T-cell (primary cell): ENCODE data around the gene DNAI2. TPM values are rescaled to one million over a fixed set of nuclear protein-coding genes. Genes with fewer than 3 reads are reported as not detected.
A peak's percentile ranks its signal among the peaks of the same experiment; 100 is the strongest.

Experiments used
- ATAC-seq, 4 experiments: fragments of 200-7000 bp in 3 of 4; fragments of 150-1000 bp in 1 of 4; cut with Tn5 transposase; replicated peaks in 1 of 4; 1 replicate in 3 of 4; 2 replicates in 1 of 4; pipeline ENCODE4 v1.10.0; 2021; ENCODE audit warnings: moderate library complexity in 3 of 4, mild to moderate bottlenecking in 2 of 4, moderate number of reproducible peaks in 1 of 4
- CTCF ChIA-PET, 2 donors: fragments of 300-600 bp; sonication (Branson Sonifier 250); formaldehyde crosslinking; loops; one replicate each; lab custom pipeline; 2022; ENCODE audit warnings: antibody characterized with exemption in 2 of 2; lab: Charles Lee
- POLR2A ChIA-PET, 2 donors: fragments of 300-600 bp; sonication (Branson Sonifier 250); formaldehyde crosslinking; loops; one replicate each; lab custom pipeline; 2022; ENCODE audit warnings: antibody characterized with exemption in 2 of 2; lab: Charles Lee
- DNase-seq, 35 experiments: peaks; one replicate each; pipeline versions ENCODE4 v3.0.0 to v3.0.0-alpha.2; 2013 to 2023
- H3K27ac ChIP-seq: one replicate; pipeline ENCODE4 v1.5.1; 2013; ENCODE audit warnings: low read length
- H3K27me3 ChIP-seq, 2 experiments: replicated peaks in 1 of 2; 1 replicate in 1 of 2; 2 replicates in 1 of 2; pipeline versions ENCODE4 v1.6.1 to v1.7.0; 2013; ENCODE audit warnings: low read length in 1 of 2, mixed read lengths in 1 of 2; ENCODE audit not compliant: control insufficient read depth in 2 of 2, insufficient read depth in 2 of 2; ENCODE audit errors: extremely low read depth in 1 of 2
- H3K36me3 ChIP-seq, 2 donors: 1 replicate in 1 of 2; 2 replicates in 1 of 2; pipeline versions ENCODE4 v1.6.1 to v1.7.0; 2013; ENCODE audit warnings: low read length in 1 of 2; ENCODE audit not compliant: control insufficient read depth in 2 of 2, insufficient read depth in 1 of 2; ENCODE audit errors: extremely low read depth in 1 of 2
- H3K4me1 ChIP-seq, 2 experiments: 1 replicate in 1 of 2; 2 replicates in 1 of 2; pipeline versions ENCODE4 v1.6.1 to v1.7.0; 2013; ENCODE audit warnings: low read length in 2 of 2, mixed read lengths in 1 of 2; ENCODE audit not compliant: insufficient read depth in 2 of 2, control insufficient read depth in 1 of 2; ENCODE audit errors: extremely low read depth in 1 of 2
- H3K4me3 ChIP-seq, 2 donors: 1 replicate in 1 of 2; 2 replicates in 1 of 2; pipeline versions ENCODE4 v1.5.1 to v1.7.0; 2013; ENCODE audit warnings: mild to moderate bottlenecking in 2 of 2, low read length in 1 of 2, moderate library complexity in 1 of 2; ENCODE audit not compliant: control insufficient read depth in 1 of 2; ENCODE audit errors: extremely low read depth in 1 of 2
- H3K9me3 ChIP-seq: 2 replicates; pipeline ENCODE4 v1.7.0; 2013
- H3K27ac Mint-ChIP-seq, 2 donors: one replicate each; pipeline ENCODE4 v1.8.0; 2020 to 2021; ENCODE audit warnings: mild to moderate bottlenecking in 2 of 2, mixed read lengths in 2 of 2
- H3K27me3 Mint-ChIP-seq, 2 donors: one replicate each; pipeline ENCODE4 v1.8.0; 2021 to 2022; ENCODE audit warnings: mixed read lengths in 2 of 2
- H3K36me3 Mint-ChIP-seq: one replicate; pipeline ENCODE4 v1.8.0; 2021; ENCODE audit warnings: mixed read lengths
- H3K4me1 Mint-ChIP-seq, 3 donors: one replicate each; pipeline ENCODE4 v1.8.0; 2020 to 2022; ENCODE audit warnings: mixed read lengths in 3 of 3, mild to moderate bottlenecking in 1 of 3
- H3K4me3 Mint-ChIP-seq, 3 donors: one replicate each; pipeline ENCODE4 v1.8.0; 2020 to 2022; ENCODE audit warnings: mild to moderate bottlenecking in 3 of 3, mixed read lengths in 3 of 3, moderate library complexity in 3 of 3
- H3K9me3 Mint-ChIP-seq, 3 donors: one replicate each; pipeline ENCODE4 v1.8.0; 2020 to 2022; ENCODE audit warnings: mixed read lengths in 3 of 3
- WGBS: methylation state at CpG from one replicate; pipeline ENCODE4 v1.1.5; 2013; ENCODE audit warnings: missing lambda C conversion rate; ENCODE audit not compliant: insufficient coverage; 5-methylcytosine and 5-hydroxymethylcytosine counted together
- total RNA-seq, 35 experiments: library from RNA in 6 of 35; stranded (reverse) in 6 of 35; fragments of 120-200 nt in 1 of 35; gene quantifications; one replicate each; pipeline versions ENCODE4 v1.2.1 to v1.2.4 and lab custom pipeline; 2013 to 2026

Gene DNAI2
- total RNA-seq, 5 donors from 2014 or later (not counting 1 experiment from before 2014, with no cell fraction given) = 0.80 to 5.3 (median 1.7) TPM

GRCh38 chr17:74345433-74346241 lies 71.6 kb downstream of the DNAI2 start:
- no peaks in the 10 kb centered on the region for H3K36me3 ChIP-seq
- H3K4me3 ChIP-seq = no peak overlapping the region
- H3K4me1 ChIP-seq = no peaks in the 10 kb centered on the region
- CTCF ChIA-PET = interaction anchor here in 1 of 2 donors (1.0 kb wide), 1 partner anchor 17 kb away, joined by 3 read pairs; no protein-coding TSS in a partner anchor
- POLR2A ChIA-PET = no interaction called here
- Mint-ChIP-seq H3K27me3 (peaks cover 10 to 16% of the 10 kb centered on the region in 2 donors), H3K4me1 (no peaks in the 10 kb centered on the region), H3K9me3 (no peaks in the 10 kb centered on the region), H3K36me3 (no peaks in the 10 kb centered on the region), H3K4me3 (no peak overlapping the region), H3K27ac (no peak overlapping the region)
- peaks cover 0 to 51% of the 10 kb centered on the region in 2 experiments for H3K27me3 ChIP-seq
- no peak for DNase-seq
- no peak overlapping the region for H3K27ac ChIP-seq
- ATAC-seq = no peak
- H3K9me3 ChIP-seq = no peaks in the 10 kb centered on the region
- WGBS = 83% methylated on average over 5 of the region's 13 CpGs

GRCh38 chr17:74347646-74348045 lies 73.6 kb downstream of the DNAI2 start:
- H3K36me3 Mint-ChIP-seq = no peaks in the 10 kb centered on the region
- Histone ChIP-seq H3K27me3 (peaks cover 0 to 64% of the 10 kb centered on the region in 2 experiments), H3K4me3 (no peak overlapping the region), H3K9me3 (no peaks in the 10 kb centered on the region), H3K27ac (no peak overlapping the region), H3K4me1 (peaks cover 0 to 5% of the 10 kb centered on the region in 2 experiments), H3K36me3 (no peaks in the 10 kb centered on the region)
- no peak for DNase-seq
- ChIA-PET POLR2A (no interaction called here), CTCF (no interaction called here)
- peaks cover 0 to 2% (median 0%) of the 10 kb centered on the region in 3 donors for H3K4me1 Mint-ChIP-seq
- ATAC-seq = no peak
- 87% methylated on average over 14 of the region's 14 CpGs for WGBS
- H3K27me3 Mint-ChIP-seq = peaks cover 11 to 24% of the 10 kb centered on the region in 2 donors
- no peak overlapping the region for H3K4me3 Mint-ChIP-seq
- no peak overlapping the region for H3K27ac Mint-ChIP-seq
- no peaks in the 10 kb centered on the region for H3K9me3 Mint-ChIP-seq

GRCh38 chr17:74349120-74349519 lies 75.1 kb downstream of the DNAI2 start:
- H3K9me3 Mint-ChIP-seq = no peaks in the 10 kb centered on the region

GRCh38 chr17:74350486-74350885 lies 76.5 kb downstream of the DNAI2 start:
- Histone ChIP-seq H3K9me3 (no peaks in the 10 kb centered on the region), H3K27me3 (peaks cover 0 to 71% of the 10 kb centered on the region in 2 experiments), H3K27ac (no peak overlapping the region), H3K36me3 (no peaks in the 10 kb centered on the region), H3K4me1 (peaks cover 0 to 15% of the 10 kb centered on the region in 2 experiments), H3K4me3 (no peak overlapping the region)
- ChIA-PET POLR2A (no interaction called here), CTCF (interaction anchor here (0.6 to 1.2 kb wide), 3 partner anchors 17 to 975 kb away, joined by 3 to 5 read pairs (median 4); partner anchors contain the start of gene GPR142 (in 1 of the 2))
- Mint-ChIP-seq H3K36me3 (no peaks in the 10 kb centered on the region), H3K9me3 (no peaks in the 10 kb centered on the region), H3K4me3 (no peak overlapping the region), H3K27me3 (peaks cover 27 to 50% of the 10 kb centered on the region in 2 donors), H3K27ac (no peak overlapping the region), H3K4me1 (peaks cover 3 to 7% (median 4%) of the 10 kb centered on the region in 3 donors)
- WGBS = 84% methylated on average over 19 of the region's 20 CpGs
- DNase-seq (no peak), ATAC-seq (no peak)

More at GRCh38 chr17:74349120-74349519, 75.1 kb downstream of the DNAI2 start:
- DNase-seq (no peak), ATAC-seq (no peak)
- Mint-ChIP-seq H3K4me1 (peaks cover 3 to 6% (median 3%) of the 10 kb centered on the region in 3 donors), H3K27me3 (peaks cover 20 to 39% of the 10 kb centered on the region in 2 donors), H3K27ac (no peak overlapping the region), H3K4me3 (no peak overlapping the region), H3K36me3 (no peaks in the 10 kb centered on the region)
- WGBS = 83% methylated on average over 17 of the region's 19 CpGs
- CTCF ChIA-PET = no interaction called here
- Histone ChIP-seq H3K4me3 (no peak overlapping the region), H3K36me3 (no peaks in the 10 kb centered on the region), H3K9me3 (no peaks in the 10 kb centered on the region), H3K27ac (no peak overlapping the region), H3K27me3 (peaks cover 0 to 67% of the 10 kb centered on the region in 2 experiments), H3K4me1 (peaks cover 0 to 10% of the 10 kb centered on the region in 2 experiments)
- POLR2A ChIA-PET = no interaction called here

- H3K4me3 Mint-ChIP-seq = no peak overlapping the region
- H3K9me3 ChIP-seq = no peaks in the 10 kb centered on the region
- H3K9me3 Mint-ChIP-seq = no peaks in the 10 kb centered on the region
- peaks cover 3 to 9% (median 4%) of the 10 kb centered on the region in 3 donors for H3K4me1 Mint-ChIP-seq
- H3K27me3 ChIP-seq = peaks cover 0 to 75% of the 10 kb centered on the region in 2 experiments
- ChIA-PET POLR2A (interaction anchor here in 1 of 2 donors (0.6 kb wide), 1 partner anchor 139 kb away, joined by 6 read pairs; no protein-coding TSS in a partner anchor), CTCF (interaction anchor here in 1 of 2 donors (1.1 kb wide), 1 partner anchor 138 kb away, joined by 5 read pairs; the partner anchor contains the start of gene TTYH2)
- WGBS = 8% methylated on average over 54 of the region's 55 CpGs
- no peak overlapping the region for H3K27ac ChIP-seq
- no peak overlapping the region for H3K27ac Mint-ChIP-seq
- no peak overlapping the region for H3K4me3 ChIP-seq
- DNase-seq (peak in 2 of 35 experiments; percentile 17 to 19), ATAC-seq (peak in 3 of 4 experiments; percentile 22 to 27 (median 22))
- H3K4me1 ChIP-seq = peaks cover 0 to 20% of the 10 kb centered on the region in 2 experiments
- peaks cover 34 to 57% of the 10 kb centered on the region in 2 donors for H3K27me3 Mint-ChIP-seq
- H3K36me3 ChIP-seq = no peaks in the 10 kb centered on the region
- H3K36me3 Mint-ChIP-seq = no peaks in the 10 kb centered on the region
Measured at GRCh38 chr17:74351552-74352210, 77.6 kb downstream of the DNAI2 start.

GRCh38 chr17:74353446-74354060 lies 79.5 kb downstream of the DNAI2 start:
- no peak overlapping the region for H3K4me3 ChIP-seq
- no peaks in the 10 kb centered on the region for H3K36me3 Mint-ChIP-seq
- H3K9me3 Mint-ChIP-seq = no peaks in the 10 kb centered on the region
- no peak for DNase-seq
- H3K27ac Mint-ChIP-seq = no peak overlapping the region
- ATAC-seq = no peak
- 82% methylated on average over 9 of the region's 10 CpGs for WGBS
- no peak overlapping the region for H3K27ac ChIP-seq
- H3K4me3 Mint-ChIP-seq = no peak overlapping the region
- H3K27me3 ChIP-seq = peaks cover 0 to 88% of the 10 kb centered on the region in 2 experiments
- ChIA-PET CTCF (no interaction called here), POLR2A (no interaction called here)
- H3K36me3 ChIP-seq = no peaks in the 10 kb centered on the region
- peaks cover 32 to 61% of the 10 kb centered on the region in 2 donors for H3K27me3 Mint-ChIP-seq
- H3K4me1 ChIP-seq = peaks cover 0 to 30% of the 10 kb centered on the region in 2 experiments
- H3K9me3 ChIP-seq = no peaks in the 10 kb centered on the region
- H3K4me1 Mint-ChIP-seq = peaks cover 4 to 12% (median 6%) of the 10 kb centered on the region in 3 donors
